ENCODE data around the gene KITLG.
A peak's percentile ranks its signal among the peaks of the same experiment; 100 is the strongest.
"Not testable (repeated sequence)": the region's sequence is repeated elsewhere in the genome, so short reads cannot be mapped to it uniquely, and the experiment has no call there.

KITLG gene, protein sequence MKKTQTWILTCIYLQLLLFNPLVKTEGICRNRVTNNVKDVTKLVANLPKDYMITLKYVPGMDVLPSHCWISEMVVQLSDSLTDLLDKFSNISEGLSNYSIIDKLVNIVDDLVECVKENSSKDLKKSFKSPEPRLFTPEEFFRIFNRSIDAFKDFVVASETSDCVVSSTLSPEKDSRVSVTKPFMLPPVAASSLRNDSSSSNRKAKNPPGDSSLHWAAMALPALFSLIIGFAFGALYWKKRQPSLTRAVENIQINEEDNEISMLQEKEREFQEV

DNA sequence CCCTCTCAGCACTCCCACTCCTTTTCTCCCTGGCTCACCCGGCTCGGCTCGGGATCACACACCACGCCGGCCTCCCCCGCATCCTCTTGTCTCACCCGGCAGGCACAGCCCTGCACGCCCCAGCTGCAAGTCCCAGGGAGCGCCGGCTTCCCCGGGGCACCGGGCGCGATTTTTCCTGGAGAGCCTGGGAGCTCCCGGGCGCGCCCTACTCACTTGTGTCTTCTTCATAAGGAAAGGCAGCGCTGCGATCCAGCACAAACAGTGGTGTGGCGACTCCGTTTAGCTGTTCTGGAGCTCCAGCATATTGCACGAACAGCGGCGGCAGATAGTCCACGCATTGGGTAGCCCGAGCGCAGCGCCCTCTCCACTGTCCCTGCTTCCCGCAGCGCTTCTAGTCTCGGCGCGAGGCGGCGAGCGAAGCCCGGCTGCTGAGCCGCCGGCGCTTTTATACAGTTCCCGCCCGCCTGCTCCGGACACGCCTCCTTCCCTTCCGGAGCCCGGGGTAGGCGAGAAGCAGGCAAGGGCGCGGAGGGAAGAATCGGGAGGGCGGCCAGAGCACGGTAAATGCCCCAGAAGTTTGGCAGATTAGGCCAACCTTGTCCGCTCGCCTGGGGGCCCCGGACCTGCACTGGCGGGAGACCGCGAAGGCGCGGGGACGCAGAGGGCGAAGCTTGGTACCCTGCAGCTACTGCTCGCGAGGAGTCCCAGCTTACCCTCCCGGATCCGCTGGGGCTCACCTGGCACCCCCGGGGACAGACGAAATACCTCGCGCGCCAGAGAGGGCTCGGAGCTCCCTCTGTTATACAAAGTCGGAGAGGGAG, at the start of gene KITLG:
TSS of gene KITLG (minus strand) at position 421 of the 821 bp plus-strand sequence. CDS start at position 228, 193 bp downstream.
- DNase-seq = peak; percentile 98

DNA sequence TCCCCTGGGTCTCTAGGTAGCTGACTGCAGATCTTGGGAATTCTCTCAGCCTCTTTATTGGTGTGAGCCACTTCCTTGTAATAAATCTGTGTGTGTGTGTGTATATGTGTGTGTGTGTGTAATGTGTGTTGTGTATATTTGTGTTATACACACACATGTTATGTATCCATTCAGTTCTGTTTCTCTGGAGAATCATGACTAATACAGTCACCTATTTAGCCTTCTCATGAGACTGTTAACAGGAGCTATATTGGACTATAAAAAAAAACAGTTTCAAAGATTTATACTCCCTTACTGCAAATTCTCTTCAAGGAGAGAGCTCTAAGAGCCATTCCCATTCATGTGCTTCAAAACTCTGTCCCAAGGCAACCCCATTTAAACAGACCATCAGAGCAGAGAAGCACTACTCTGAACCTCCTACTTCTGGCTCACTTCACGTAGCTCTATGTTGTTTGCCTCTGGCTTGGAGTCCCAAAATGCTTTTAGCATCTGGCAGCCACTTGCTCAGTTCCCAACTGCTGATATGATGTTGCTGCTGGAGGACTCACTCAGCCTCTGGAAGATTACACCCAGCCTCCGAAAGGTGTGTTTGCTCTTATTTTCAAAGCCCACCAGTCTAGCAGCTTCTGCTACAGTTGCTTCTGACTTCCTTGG, 48.7 kb upstream of the KITLG start:
- DNase-seq = no peak

DNA sequence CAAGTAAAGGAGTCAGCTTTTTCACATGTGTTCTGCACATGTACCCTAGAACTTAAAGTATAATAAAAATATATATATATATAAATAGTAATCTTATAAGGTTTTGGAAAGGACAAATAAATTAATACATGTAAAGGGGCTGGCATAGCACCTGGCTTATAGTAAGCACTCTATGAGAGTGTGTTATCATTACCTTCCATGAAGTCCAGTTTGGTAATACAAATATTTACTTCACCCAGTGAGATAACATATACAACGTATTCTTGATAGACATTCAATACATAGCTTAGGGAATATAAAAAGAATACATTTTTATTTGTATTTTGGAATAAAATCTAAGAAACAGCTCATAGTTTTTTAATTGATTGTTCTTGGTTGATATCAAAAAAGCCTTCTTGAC, 47.8 kb upstream of the KITLG start:
- not testable (repeated sequence) for DNase-seq

DNA sequence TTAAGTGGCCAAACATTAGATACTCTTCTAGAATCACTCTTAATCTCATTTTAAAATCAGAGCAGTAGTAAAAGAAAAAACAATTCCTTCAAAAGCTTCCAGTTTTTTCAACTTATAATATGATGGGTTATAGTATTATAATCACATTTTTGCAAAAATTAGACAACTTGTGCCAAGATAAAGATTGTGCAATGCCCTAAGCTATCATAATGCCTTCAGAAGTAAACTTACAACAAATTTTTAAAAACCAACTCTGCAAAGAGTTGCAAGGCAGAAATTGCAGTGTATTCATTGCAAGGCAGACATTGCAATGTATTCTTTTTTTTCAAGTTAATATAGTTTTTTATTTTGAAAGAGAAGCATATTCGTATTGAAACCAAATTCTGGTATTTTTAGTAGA, 47.2 kb upstream of the KITLG start:
- DNase-seq = no peak

DNA sequence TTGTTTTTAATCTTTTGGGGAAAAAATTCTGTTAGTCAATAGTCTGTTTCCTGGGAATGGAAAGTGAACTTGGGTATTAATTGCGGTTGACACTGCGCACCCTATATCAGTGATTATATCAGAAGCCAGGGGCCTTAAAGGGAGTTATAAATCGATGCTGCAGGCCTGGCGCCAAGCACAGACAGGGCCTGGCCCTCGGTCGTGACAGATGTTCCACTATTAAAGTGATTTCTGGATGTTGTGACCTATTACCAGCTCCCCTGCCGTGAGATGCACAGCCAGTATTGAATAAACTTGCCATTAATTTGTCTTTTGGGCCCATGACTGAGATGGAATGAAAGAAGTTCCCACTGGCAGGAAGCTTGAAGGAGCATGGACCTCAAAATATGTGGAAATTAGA, 45.1 kb upstream of the KITLG start:
- DNase-seq = peak; percentile 68

DNA sequence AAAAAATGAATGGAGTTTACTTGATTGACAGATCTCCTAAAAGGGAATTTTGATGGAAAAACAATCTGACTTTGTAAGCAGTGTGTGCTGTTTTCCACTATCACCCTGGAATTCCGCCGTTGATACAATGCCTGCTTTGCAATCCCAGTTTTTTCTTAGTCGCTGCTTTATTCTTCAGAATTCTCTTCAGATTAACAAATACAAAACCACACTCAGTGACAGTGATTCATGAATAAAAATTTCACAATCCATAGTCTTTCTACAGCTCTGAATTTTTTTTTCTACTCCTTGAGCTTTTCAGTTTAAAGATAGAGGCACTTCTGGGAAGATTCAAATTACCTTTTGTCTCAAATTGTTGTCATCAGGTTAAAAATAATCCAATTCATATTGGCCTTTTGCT, 44.6 kb upstream of the KITLG start:
- DNase-seq = no peak

DNA sequence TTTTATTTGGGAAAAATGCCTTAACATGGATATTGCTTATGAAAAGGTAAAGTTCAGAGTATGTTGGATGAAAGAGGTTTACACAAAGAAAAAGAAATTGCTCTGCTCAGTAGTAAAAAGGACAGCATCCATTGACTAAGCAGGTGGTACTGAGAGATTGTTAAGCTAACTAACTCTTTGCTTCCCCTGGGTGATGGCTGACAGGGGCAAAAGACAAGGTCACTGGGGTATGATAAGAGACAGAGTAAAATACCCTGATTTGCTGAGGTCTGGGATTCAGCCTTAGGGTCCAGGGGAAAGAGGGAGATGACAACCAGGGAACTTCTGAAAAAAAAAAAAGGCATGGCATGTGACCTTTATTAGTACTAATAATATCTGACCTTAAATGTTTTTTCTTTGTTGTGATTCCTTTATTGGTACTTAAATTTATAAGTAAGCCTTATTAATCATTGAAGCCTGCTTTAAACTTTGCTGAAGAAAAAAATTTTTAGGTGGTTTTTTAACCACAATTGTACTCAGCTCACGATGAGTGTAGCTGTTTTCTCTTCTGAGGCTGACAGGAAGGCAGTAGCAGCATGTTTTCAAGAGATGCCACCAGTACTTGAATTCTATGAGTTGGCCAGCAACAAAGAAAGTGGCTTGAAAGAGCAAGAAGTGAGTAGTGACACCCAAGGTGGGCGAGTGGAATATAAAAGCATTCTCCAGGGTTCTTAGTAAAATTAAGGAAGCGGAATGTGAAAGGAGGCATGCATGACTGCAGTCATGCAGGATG, 43.7 kb upstream of the KITLG start:
- DNase-seq = no peak

DNA sequence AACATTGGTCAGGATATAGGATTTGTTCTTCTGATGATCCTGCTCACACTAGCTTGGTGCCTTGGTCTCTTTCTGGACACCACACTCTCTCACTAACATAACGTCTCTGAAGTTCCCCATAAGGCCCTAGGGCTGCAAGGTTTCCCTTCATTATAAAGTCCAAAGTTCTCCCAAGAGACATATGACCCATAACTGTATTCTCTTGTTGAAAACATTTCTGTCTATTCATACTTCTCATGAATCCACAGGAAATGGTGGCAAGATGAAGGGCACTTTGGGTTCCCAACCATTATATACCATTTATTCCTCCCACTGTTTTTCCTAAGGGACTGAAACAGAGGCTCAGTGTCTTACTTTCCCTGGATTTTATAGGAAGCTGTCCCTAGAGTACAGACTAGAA, 37.1 kb upstream of the KITLG start:
- no peak for DNase-seq

DNA sequence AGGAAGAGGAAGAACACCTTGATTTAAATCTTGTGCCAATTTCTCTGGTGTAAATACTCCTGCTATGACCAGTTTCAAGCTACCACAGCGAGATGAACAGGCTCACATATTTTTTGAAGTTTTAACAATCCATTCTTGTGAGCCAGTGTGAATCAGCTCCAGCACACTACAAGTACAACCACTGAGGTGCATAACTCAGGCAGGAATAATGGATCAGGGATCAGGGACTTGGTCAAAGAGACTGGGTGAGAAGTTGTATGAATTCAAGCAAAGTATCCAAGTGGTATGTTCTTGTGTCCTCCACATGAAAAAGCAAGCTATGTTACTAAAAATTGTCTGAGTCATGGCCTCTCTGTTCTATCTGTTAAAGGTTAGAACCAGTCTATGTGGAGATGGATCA, 35.2 kb upstream of the KITLG start:
- DNase-seq = no peak

DNA sequence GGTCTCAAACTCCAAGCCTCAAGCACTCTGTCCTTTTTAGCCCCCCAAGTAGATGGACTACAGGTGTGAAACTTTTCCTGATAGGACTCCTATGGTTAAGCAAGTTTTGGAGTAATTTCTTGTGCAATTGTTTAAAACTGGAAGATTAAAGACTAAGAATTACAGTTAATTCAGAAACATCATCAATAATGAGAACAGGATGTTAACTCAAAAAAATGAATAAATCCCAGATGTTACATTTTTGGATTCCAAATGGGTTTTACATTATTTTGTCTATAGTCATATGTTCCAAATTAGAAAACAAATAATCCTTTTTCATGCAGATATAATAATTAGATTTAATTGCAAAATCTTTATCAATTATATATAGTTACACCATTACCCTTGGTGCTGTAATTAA, 24.4 kb upstream of the KITLG start:
- no peak for DNase-seq

DNA sequence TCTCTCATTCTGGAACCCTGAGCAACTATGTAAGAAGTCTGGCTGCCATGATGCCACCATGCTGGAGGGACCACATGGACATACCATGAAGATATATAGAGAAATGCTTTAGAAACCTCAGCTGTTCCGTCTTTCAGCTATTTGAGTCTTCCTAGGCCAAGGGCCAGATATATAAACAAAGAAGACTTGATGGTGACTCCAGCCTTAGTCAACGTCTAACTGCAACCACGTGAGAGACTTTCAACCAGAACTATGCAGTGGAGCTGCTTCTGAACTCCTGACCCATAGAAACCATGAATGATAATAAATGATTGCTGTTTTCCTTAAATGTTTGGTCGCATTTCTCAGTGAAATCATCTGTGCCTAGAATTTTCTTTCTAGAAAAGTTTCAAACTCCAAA, 20.0 kb upstream of the KITLG start:
- no peak for DNase-seq

DNA sequence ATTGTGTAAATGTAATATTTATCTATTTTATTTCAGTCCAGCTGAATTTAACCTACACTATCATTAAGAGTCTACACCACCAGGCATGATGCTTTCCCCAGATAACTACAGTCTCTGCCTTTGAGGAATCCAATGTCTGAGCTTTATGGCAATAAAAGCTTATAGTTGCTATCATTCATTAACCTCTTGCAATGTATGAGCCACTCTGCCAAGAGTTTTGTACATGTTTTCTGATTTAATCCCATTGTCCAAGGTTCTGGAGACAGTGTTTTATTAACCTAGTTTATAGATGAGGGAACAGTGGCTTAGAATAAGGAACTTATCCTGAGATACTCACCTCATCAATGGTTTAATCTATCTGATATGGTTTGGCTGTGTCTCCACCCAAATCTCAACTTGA, 17.1 kb upstream of the KITLG start:
- no peak for DNase-seq

DNA sequence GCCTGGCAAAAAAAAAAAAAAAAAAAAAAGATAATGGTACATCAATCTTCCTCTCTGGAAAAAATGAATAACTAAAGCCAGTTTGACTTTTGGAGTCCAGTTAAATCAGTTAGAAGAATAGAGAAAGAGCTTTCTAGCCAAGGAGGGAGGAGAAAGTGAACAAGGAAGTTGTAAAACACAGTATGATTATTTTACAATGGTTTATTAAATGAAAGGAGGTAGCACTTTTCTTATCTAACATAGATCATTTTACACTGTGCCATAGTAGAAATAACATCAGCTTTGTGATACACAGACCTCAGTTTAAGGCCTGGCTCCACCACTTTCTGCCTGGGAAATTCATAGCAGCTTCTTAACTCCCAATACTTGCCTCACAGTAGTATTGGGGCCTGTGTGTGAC, 15.4 kb upstream of the KITLG start:
- no peak for DNase-seq

DNA sequence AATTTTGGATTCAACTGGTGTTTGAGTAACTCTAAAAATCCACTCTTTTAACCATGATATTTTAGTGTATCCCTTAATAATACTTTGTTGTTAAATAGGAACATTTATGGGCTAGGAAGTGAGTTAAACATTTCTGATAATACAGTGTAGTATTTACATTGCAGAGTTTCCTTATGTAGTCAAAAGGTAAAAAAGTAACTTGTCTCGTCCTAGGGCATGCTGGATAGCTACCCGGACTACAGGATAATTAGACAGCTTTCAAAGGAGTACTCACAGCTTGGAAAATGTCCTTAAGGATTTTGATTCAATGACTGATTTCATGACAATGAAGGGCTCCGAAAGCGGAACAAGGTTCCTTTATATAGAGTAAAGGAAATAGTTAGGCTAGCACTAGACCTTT, 14.5 kb upstream of the KITLG start:
- DNase-seq = no peak

DNA sequence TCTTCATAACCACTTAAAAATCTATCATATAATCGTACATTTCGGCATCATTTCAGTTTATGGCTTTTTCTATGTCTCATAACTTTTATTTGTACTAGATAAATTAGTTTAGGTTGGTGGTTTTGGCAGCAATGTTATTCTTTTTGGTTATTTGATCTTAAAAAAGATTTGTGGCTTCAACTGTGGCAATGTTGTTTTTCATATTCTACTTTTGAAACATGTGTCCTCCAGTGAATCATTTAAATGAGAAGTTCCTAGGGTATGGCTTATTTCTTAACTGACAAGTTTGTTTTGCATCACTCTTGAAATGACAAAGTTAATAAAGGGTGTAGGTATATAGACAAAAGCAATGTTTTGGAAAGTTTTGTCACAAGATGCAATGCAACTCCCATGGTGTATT, 11.1 kb upstream of the KITLG start:
- no peak for DNase-seq

DNA sequence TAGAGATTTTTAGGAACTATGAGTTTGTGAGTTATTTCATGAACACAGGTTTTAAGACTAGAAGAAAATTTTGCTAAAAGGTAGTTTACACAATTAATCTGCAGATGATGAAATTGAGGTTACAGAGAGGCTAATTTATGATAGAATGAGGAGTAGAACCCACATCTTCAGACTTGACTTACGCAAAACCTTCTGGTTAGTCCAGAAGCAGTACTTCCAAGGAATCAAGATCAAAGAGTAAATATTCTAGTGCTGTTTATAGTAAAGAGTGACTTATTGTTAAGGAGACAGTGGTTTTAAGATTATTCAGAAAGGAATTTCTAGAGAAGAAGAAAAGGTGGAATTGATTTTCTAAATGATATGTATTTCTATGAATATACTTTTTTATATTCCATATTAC, 10.6 kb upstream of the KITLG start:
- no peak for DNase-seq

DNA sequence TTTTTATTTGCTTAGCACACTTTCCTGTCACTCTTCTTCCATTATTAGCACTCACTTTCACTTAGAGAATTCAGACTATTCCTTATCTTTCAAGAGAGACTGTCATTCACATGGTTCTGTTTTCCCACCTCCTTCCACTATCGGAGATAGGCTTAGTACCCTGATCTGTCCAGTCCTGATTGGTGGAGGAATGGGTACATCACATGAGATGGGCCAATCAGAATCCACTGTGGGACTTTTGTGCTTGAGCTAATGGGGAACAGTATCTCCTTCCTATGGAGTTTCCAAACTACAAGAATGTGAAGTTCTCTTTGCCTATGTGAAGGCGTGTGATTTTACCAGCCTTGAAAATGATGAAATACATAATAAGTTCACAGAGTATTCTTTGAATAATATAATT, 4.8 kb upstream of the KITLG start:
- DNase-seq = no peak

DNA sequence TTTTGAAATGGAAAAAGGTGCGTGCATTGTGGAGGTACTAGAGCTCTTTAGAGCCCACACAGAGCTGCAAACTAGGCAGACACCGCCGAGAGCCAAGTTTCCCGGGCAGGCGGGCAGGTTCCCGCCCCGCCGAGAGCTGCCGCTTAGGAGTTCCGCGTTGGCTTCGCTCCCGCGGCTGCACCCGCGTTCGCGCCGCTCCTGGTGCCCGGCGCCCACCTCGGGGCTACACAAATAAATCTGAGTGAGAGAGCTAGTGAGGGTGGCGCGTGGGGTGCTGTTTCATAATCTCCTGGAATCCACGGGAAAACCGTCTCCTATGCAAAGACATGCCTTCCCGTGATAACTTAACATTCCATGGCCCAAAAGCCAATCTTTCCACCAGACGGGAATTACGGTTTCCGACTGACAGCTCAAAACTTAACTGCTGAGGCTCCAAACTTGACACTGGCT, 645 bp downstream of the KITLG start:
- DNase-seq = peak; percentile 84

DNA sequence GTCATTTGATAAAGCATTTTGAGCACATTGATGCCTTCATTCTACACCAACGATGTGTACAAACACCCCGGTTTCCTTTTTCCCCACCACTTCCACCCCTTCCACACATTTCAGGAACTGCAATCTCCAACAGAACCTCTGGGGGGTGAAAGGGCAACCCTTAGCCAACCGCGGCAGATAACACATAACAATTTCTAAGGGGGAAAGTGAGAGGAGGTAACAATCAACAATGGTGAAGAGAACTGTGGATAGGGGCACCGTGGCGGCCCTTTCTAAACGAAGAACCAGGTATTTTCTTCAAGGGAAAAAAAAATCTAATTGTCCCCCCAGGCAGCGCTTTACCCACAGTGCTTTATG, 1.1 kb downstream of the KITLG start:
- DNase-seq = peak; percentile 89

DNA sequence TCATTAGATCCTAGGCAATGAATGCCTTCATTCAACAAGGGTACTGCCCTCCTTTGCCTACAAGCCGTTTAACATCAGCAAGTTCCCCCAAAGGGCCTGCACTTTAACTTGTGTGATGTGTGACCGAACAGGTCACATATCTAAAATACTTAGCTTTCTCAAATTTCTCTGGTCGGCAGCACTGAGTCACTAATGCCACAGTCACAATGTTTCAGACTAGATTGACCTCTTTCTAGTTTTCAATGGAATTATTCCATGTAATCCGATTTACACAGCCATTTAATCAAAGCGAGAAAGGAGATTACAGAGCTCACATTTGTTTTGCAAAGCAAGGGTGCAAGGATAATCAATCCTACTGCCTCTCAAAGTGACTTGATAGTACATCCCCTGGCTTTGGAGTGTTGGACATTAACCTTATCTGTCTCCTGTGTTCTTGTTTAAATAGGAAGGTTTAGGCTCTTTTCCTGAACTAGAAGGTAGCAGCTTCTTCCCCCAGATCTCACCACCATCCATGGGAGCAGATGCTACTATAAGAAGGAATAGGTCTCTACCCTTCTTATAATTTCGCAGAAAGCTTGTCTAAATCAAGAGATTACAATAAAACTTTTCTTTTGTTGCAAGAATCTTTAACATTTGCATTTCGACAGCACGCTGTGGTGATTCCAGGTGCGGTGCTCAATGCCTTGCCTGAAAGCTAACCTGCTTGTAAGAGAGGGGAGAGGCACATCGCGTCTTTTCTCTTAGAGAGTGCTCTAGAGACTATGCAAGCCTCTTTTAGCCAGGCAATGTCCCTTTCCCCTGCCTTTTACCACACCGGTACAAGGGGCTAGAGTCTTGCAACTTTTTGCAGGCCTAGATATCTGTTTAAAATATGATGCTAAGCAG, 1.8 kb downstream of the KITLG start:
- DNase-seq = peak; percentile 87

DNA sequence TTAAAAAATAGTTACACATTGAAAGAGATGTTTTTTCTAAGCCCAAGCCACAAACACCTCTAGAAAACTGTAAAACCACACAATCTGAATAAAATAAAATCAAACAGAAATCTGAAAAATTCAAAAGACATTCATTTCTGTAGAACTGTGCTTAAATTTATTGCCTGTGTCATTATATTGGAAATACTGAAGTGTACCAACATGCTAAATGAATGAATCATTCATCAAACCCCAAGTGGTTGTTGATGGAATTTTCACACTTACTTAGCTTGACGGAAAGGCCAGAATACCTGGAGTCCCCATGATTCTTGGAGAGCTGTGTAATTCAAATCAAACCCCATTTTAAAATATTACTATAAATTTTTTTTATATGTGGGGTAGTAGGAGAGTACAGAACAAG, 2.7 kb downstream of the KITLG start:
- peak; percentile 87 for DNase-seq

DNA sequence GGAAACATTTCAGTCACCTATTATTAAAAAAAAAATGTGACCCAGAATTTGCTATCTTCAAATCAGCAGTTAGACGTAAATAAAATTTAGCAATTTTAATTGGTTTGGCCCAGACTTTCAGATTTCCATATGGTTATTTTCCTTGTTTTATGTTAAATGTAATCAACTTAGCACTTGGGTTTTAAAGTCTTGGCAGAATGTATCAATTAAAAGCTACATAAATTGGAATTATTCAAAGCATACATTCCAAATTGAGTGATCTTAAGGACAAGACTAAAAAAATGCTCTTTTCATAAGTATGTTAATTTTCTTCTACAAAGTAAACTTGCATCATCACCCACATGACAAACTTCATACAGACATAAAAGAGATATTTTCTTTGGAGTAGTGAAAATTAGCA, 3.4 kb downstream of the KITLG start:
- no peak for DNase-seq
